Panc1 (cell line): ENCODE data around the gene MYADM.

Source experiments
- CTCF ChIP-seq: fragments of 450-650 bp; IDR thresholded peaks from 2 replicates; pipeline ENCODE4 v1.5.1; 2017; ENCODE audit warnings: mild to moderate bottlenecking
- SIN3A ChIP-seq: IDR thresholded peaks from 2 replicates; pipeline ENCODE4 v1.6.1; 2012; ENCODE audit warnings: low read depth, mild to moderate bottlenecking, low read length, moderate library complexity, borderline replicate concordance; ENCODE audit not compliant: insufficient read depth
- TF ChIP-seq, protein P1 (sequence below), 2 experiments: IDR thresholded peaks; 2 replicates each; pipeline ENCODE4 v1.6.1; 2011 to 2012; ENCODE audit warnings: low read depth in 2 of 2, control low read depth in 1 of 2, low read length in 1 of 2, mild to moderate bottlenecking in 1 of 2, moderate library complexity in 1 of 2; ENCODE audit not compliant: insufficient read depth in 1 of 2

GRCh38 chr19:53868091-53868891 lies 608 bp downstream of the MYADM start:
- TF ChIP-seq CTCF (no peak), SIN3A (peak; percentile 69; the same call in 1 of the 2 replicates)
- TF ChIP-seq, protein P1, sequence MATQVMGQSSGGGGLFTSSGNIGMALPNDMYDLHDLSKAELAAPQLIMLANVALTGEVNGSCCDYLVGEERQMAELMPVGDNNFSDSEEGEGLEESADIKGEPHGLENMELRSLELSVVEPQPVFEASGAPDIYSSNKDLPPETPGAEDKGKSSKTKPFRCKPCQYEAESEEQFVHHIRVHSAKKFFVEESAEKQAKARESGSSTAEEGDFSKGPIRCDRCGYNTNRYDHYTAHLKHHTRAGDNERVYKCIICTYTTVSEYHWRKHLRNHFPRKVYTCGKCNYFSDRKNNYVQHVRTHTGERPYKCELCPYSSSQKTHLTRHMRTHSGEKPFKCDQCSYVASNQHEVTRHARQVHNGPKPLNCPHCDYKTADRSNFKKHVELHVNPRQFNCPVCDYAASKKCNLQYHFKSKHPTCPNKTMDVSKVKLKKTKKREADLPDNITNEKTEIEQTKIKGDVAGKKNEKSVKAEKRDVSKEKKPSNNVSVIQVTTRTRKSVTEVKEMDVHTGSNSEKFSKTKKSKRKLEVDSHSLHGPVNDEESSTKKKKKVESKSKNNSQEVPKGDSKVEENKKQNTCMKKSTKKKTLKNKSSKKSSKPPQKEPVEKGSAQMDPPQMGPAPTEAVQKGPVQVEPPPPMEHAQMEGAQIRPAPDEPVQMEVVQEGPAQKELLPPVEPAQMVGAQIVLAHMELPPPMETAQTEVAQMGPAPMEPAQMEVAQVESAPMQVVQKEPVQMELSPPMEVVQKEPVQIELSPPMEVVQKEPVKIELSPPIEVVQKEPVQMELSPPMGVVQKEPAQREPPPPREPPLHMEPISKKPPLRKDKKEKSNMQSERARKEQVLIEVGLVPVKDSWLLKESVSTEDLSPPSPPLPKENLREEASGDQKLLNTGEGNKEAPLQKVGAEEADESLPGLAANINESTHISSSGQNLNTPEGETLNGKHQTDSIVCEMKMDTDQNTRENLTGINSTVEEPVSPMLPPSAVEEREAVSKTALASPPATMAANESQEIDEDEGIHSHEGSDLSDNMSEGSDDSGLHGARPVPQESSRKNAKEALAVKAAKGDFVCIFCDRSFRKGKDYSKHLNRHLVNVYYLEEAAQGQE (IDR thresholded peaks at IDR 0.05; ENCODE audit: insufficient read depth in 1 of 2, low read depth in 2 of 2, low read length in 1 of 2), result no peak
